GM06990 (cell line): ENCODE measurements around the gene CACNB2.

Source experiments
- DNase-seq: peaks from one replicate; pipeline ENCODE4 v3.0.0-alpha.2; 2011; ENCODE audit not compliant: insufficient read length; ENCODE audit errors: extremely low read depth
- H3K27me3 ChIP-seq: replicated peaks from 2 replicates; pipeline ENCODE4 v1.6.0; 2011; ENCODE audit warnings: low read length; ENCODE audit not compliant: control insufficient read depth, insufficient read depth
- H3K36me3 ChIP-seq: 2 replicates; pipeline ENCODE4 v1.5.1; 2011; ENCODE audit warnings: low read length; ENCODE audit not compliant: control insufficient read depth, insufficient read depth
- H3K4me3 ChIP-seq: replicated peaks from 2 replicates; pipeline ENCODE4 v1.5.1; 2011; ENCODE audit warnings: low read depth, mild to moderate bottlenecking, control low read depth, low read length
- CTCF ChIP-seq: IDR thresholded peaks from 2 replicates; pipeline ENCODE4 v1.5.1; 2011; ENCODE audit warnings: low read length, control low read depth, mild to moderate bottlenecking, inconsistent platforms; ENCODE audit not compliant: insufficient read depth, poor library complexity, severe bottlenecking

Gene CACNB2

GRCh38 chr10:18219146-18219545 is 78.9 kb downstream of the CACNB2 start:
- H3K4me3 ChIP-seq = no peak overlapping the region
- no peak for DNase-seq
- no peaks in the 10 kb centered on the region; the same call in 1 of the 2 replicates for H3K27me3 ChIP-seq
- H3K36me3 ChIP-seq = no peaks in the 10 kb centered on the region
- no peak for TF ChIP-seq CTCF

- DNase-seq = no peak
- Histone ChIP-seq H3K36me3 (no peaks in the 10 kb centered on the region), H3K27me3 (no peaks in the 10 kb centered on the region; the same call in 1 of the 2 replicates), H3K4me3 (no peak overlapping the region)
- TF ChIP-seq CTCF = no peak
Measured at GRCh38 chr10:18221123-18221522, 80.9 kb downstream of the CACNB2 start.

GRCh38 chr10:18221882-18222281 is 81.7 kb downstream of the CACNB2 start:
- TF ChIP-seq CTCF = no peak
- no peak for DNase-seq
- Histone ChIP-seq H3K36me3 (no peaks in the 10 kb centered on the region), H3K4me3 (no peak overlapping the region), H3K27me3 (no peaks in the 10 kb centered on the region; the same call in 1 of the 2 replicates)

GRCh38 chr10:18222866-18223265 is 82.6 kb downstream of the CACNB2 start:
- H3K36me3 ChIP-seq = no peaks in the 10 kb centered on the region
- DNase-seq = no peak
- no peak for TF ChIP-seq CTCF
- no peak overlapping the region for H3K4me3 ChIP-seq
- H3K27me3 ChIP-seq = no peaks in the 10 kb centered on the region

- no peak for DNase-seq
- Histone ChIP-seq H3K4me3 (no peak overlapping the region), H3K27me3 (no peaks in the 10 kb centered on the region), H3K36me3 (no peaks in the 10 kb centered on the region)
- TF ChIP-seq CTCF = no peak
Measured at GRCh38 chr10:18223898-18224297, 83.7 kb downstream of the CACNB2 start.
